GM19193 (cell line): ENCODE data around the gene MED26.

Experiments
- POLR2A ChIP-seq: IDR thresholded peaks from 4 replicates; pipeline ENCODE4 v1.6.1; 2011; ENCODE audit not compliant: insufficient read depth, insufficient read length; ENCODE audit errors: extremely low read depth

MED26 gene

GRCh38 chr19:16621165-16621800 is 6.7 kb downstream of the MED26 start:
- TF ChIP-seq POLR2A = no peak

GRCh38 chr19:16620584-16620983 is 7.4 kb downstream of the MED26 start:
- no peak for TF ChIP-seq POLR2A

GRCh38 chr19:16620018-16620417 is 8.0 kb downstream of the MED26 start:
- no peak for TF ChIP-seq POLR2A

GRCh38 chr19:16619457-16619856 is 8.5 kb downstream of the MED26 start:
- no peak for TF ChIP-seq POLR2A

GRCh38 chr19:16618248-16618647 is 9.8 kb downstream of the MED26 start:
- no peak for TF ChIP-seq POLR2A

- TF ChIP-seq POLR2A = no peak
Measured at GRCh38 chr19:16615808-16616207, 12.2 kb downstream of the MED26 start.

GRCh38 chr19:16614941-16615340 is 13.1 kb downstream of the MED26 start:
- no peak for TF ChIP-seq POLR2A

- TF ChIP-seq POLR2A = no peak
Measured at GRCh38 chr19:16613841-16614240, 14.2 kb downstream of the MED26 start.

- TF ChIP-seq POLR2A = no peak
Measured at GRCh38 chr19:16612636-16613035, 15.4 kb downstream of the MED26 start.

- no peak for TF ChIP-seq POLR2A
Measured at GRCh38 chr19:16611121-16611520, 16.9 kb downstream of the MED26 start.

GRCh38 chr19:16609511-16610200 is 18.3 kb downstream of the MED26 start:
- TF ChIP-seq POLR2A = no peak

- TF ChIP-seq POLR2A = no peak
Measured at GRCh38 chr19:16608290-16608739, 19.7 kb downstream of the MED26 start.

GRCh38 chr19:16607819-16608218 is 20.2 kb downstream of the MED26 start:
- no peak for TF ChIP-seq POLR2A

- no peak for TF ChIP-seq POLR2A
Measured at GRCh38 chr19:16605553-16605994, 22.4 kb downstream of the MED26 start.

- no peak for TF ChIP-seq POLR2A
Measured at GRCh38 chr19:16605115-16605514, 22.9 kb downstream of the MED26 start.

- TF ChIP-seq POLR2A = no peak
Measured at GRCh38 chr19:16604615-16605014, 23.4 kb downstream of the MED26 start.
